GM21786 (cell line): ENCODE data around the gene PPP1R3G.

ENCODE experiments used
- ATAC-seq: cut with Tn5 transposase; IDR thresholded peaks from one replicate; pipeline ENCODE4 v1.9.1; 2021; ENCODE audit not compliant: unreplicated experiment

Gene PPP1R3G

GRCh38 chr6:5071216-5071615 lies 13.9 kb upstream of the PPP1R3G start:
- no peak for ATAC-seq

DNA sequence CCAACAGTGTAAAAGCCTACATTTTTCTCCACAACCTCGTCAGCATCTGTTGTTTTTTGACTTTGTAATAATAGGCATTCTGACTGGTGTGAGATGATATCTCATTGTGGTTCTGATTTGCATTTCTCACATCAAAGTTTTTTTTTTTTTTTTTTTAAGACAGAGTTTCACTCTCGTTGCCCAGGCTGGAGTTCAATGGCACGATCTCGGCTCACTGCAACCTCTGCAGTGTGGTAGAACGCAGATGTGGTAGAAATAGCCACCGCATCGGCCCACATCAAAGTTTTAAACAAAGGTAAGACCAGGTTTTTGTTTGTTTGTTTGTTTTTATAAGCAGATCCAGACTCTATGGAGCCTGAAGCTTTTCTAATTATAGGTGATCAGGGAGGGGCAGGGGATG lies 12.7 kb upstream of the PPP1R3G start:
- ATAC-seq, result peak; percentile 56

GRCh38 chr6:5073992-5074391 lies 11.1 kb upstream of the PPP1R3G start:
- ATAC-seq, result no peak

GRCh38 chr6:5076931-5077330 lies 8.2 kb upstream of the PPP1R3G start:
- ATAC-seq, result no peak

DNA sequence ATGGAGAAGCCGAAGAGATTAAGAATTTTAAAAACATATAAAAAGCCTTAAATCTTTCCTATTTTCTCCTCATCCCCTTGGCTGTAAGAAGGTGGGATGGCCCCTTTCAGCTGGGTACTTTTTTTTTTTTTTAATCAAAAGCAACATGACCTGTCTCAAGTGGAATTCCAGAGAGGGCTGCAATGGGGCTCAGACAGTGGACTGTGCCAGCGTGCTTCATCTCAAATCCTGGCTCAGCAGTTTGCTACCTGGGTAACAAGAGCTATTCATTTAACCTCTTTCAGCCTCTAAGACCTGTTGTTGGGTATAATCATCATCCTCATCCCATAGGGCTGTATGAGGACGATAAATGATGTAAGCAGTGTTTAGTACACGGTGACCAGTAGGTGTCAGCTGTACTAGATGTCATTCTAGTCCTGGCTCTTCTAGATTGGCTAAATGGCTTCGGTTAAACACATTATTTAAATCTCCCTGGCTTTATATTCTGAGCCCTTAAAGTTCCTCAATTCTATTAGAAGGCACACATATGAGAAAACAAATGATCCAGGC lies 6.9 kb upstream of the PPP1R3G start:
- peak; percentile 58 for ATAC-seq

- ATAC-seq, result no peak
Observed at GRCh38 chr6:5079692-5080091, 5.4 kb upstream of the PPP1R3G start.

- ATAC-seq, result no peak
Observed at GRCh38 chr6:5080574-5080973, 4.6 kb upstream of the PPP1R3G start.

GRCh38 chr6:5081182-5081581 lies 4.0 kb upstream of the PPP1R3G start:
- ATAC-seq, result no peak

DNA sequence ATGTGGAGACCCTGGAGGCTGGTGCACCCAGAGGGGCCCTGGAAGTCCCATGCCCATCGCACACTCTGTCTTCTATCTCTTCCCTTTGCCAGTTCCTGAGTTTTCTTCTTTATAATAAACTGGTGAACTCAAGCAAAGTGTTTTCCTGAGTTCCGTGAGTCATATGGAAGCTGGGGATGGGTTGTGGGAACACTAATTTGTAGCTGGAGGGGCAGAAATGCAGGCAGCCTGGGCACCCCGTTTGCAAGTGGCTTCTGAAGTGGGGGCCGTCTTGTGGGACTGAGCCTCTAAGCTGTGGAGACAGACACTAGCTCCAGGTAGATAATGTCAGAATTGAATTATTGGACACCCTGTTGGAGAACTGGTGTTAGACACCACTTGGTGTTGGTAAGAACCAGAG lies 3.2 kb upstream of the PPP1R3G start:
- ATAC-seq, result no peak

DNA sequence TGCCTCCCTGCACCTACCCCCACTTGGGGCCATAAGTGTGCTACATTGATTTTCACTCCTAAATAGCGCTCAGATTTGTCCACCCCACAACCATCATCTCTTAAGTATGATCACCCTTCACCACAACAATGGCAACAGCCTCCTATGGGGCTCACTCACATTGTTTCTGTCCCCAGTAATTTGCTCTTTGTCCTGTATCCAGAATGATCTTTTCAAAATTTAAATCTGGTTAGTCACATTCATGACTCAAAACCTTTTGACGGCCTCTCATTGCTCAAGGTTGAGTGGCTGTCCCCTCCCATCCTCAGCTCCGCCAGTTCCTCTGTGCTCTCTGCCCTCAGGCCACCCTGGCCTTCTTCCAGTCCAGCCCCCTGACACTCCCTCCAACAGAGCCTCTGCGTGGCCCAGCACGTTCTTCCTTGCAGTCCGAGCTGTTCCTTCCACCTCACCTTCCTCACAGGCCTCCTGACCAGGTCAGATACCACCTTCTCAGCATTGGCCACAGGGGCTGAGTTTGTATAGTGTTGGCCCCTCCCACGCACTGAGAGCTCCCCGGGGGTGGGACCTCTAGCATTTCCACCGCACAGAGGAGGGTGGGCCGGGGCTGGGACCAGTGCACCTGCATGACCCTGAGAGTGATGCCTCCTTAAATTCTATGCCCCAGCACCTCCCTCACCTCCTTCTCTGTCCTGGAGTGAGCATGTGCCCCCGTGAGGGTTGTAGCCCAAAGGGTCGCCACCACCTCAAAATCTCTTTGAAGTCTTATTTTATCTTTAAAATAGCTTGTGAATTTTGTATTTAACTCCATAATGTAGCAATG lies 2.4 kb upstream of the PPP1R3G start:
- ATAC-seq, result no peak

GRCh38 chr6:5083307-5083583 lies 1.9 kb upstream of the PPP1R3G start:
- ATAC-seq, result no peak

DNA sequence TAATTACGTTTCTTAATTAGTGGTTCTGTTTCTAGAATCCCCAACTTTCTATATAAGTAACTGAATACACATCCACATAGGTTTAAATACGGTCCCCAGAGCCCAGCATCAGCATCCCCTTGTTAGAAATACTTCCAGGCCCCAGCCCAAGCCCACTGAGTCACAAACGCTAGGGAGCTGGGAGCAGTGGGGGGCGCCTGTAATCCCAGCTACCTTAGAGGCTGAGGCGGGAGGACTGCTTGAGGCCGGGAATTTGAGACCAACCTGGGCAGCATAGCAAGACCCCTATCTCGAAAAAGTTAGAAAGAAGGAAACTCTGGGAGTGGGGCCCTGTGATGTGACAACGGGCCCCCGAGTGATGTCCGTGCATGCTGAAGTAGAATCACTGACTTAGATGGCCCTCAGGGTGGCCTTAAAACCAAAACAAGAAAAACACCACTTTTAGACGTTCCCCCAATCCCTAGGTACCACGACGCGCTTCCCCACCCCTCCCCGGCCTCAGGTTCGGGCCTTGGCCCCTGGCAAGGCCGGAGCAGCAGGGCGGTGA lies 1.3 kb upstream of the PPP1R3G start:
- no peak for ATAC-seq

DNA sequence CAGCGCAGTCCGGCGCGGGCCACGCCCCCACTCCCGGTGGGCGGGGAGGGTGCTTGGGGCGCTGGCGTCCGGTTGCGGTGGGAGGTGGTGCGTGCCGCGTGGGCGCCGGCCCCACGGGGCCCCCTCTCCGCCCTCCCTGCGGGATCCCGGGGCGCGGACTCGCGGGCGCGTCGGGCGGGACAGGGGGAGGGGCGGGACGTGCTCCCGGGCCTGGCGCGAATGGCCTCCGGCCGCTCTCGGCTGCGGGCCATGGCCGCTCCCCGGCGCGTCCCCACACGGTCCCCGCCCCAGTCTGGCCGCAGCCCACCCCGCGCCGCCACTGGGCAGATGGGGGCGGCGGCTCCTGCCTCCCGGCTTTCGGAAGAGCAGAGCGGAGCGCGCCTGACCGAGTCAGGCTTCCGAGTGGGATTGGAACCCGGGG lies 771 bp upstream of the PPP1R3G start:
- ATAC-seq, result peak; percentile 32

- peak; percentile 21 for ATAC-seq
Observed at GRCh38 chr6:5085648-5086293, 630 bp downstream of the PPP1R3G start.

GRCh38 chr6:5086294-5086890 lies 1.3 kb downstream of the PPP1R3G start:
- ATAC-seq, result no peak

GRCh38 chr6:5087389-5087788 lies 2.2 kb downstream of the PPP1R3G start:
- no peak for ATAC-seq

GRCh38 chr6:5088780-5089179 lies 3.6 kb downstream of the PPP1R3G start:
- ATAC-seq, result no peak

DNA sequence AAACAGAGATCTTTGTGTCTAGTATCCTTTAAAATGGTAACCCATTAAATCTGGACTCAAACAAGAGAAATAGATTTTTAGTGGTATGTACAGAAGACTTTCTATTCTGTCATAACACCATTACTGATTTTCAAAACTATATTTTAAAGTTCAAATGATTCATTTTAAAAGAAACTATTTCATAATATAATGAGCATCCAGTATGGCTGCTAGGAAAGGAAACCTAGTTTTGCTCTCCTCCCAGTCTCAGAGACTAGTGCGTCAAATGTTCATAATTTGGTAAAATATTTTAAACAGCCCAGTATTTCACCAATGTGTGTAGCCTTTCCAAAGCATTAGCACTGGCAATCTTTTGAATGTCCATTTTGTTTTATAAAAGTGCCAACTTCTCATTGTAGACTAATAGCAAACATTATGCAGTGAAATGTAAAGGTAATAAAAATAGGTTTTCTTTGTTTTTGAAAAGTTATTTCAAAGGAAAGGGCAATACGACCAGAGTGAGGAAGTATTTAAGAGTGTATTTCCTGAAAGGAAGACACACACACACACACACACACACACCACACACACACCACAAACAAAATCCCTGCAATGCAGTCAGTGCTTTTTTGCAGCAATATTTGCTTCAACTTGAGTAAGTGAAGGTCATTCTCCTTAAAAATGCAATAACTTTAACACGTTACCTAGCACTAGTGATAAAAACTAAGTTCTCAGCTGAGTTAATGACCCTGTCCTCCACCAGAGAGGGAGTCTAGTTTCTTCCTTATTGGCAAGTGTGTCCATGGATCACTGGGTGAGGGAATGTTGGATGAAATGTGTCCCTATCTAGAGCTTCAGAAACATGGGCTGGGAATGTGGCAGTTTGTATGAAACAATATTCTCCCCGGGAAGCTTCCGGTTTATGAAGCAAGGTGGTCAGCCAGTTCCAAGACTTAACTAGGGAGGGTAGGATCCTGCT lies 4.6 kb downstream of the PPP1R3G start:
- no peak for ATAC-seq

- no peak for ATAC-seq
Observed at GRCh38 chr6:5090603-5091002, 5.5 kb downstream of the PPP1R3G start.

- ATAC-seq, result no peak
Observed at GRCh38 chr6:5091210-5092069, 6.3 kb downstream of the PPP1R3G start.
